WTC11 (cell line): ENCODE data around the gene PCDH9.

ENCODE experiments used
- CREB1 ChIP-seq: sonication (generic); formaldehyde crosslinking; IDR thresholded peaks from 2 replicates; pipeline ENCODE4 v1.8.0; 2023; ENCODE audit warnings: mild to moderate bottlenecking, missing genetic modification reagents
- CREM ChIP-seq: sonication (generic); formaldehyde crosslinking; IDR thresholded peaks from 2 replicates; pipeline ENCODE4 v1.8.1; 2022; ENCODE audit warnings: mild to moderate bottlenecking, missing genetic modification reagents, moderate library complexity
- ESRRA ChIP-seq: sonication (generic); formaldehyde crosslinking; IDR thresholded peaks from 2 replicates; pipeline ENCODE4 v1.8.1; 2022; ENCODE audit warnings: mild to moderate bottlenecking, missing genetic modification reagents, borderline replicate concordance
- FOXP1 ChIP-seq: sonication (generic); formaldehyde crosslinking; IDR thresholded peaks from 2 replicates; pipeline ENCODE4 v1.8.0; 2022; ENCODE audit warnings: missing genetic modification reagents, mild to moderate bottlenecking, moderate library complexity, borderline replicate concordance
- NR1H2 ChIP-seq: sonication (generic); formaldehyde crosslinking; IDR thresholded peaks from 2 replicates; pipeline ENCODE4 v1.9.0; 2021; ENCODE audit warnings: mild to moderate bottlenecking, moderate library complexity, missing genetic modification reagents
- PRRX2 ChIP-seq: fragments of 250-450 bp; sonication (Bioruptor Pico); IDR thresholded peaks from 2 replicates; pipeline ENCODE4 v1.8.0; 2021; ENCODE audit warnings: mild to moderate bottlenecking
- SMAD3 ChIP-seq: sonication (generic); formaldehyde crosslinking; IDR thresholded peaks from 2 replicates; pipeline ENCODE4 v1.8.0; 2022; ENCODE audit warnings: missing genetic modification reagents, mild to moderate bottlenecking, borderline replicate concordance
- TF ChIP-seq, protein P1 (sequence below): fragments of 200-600 bp; IDR thresholded peaks from 2 replicates; pipeline ENCODE4 v1.8.0; 2022; ENCODE audit warnings: antibody characterized with exemption
- TF ChIP-seq, protein P2 (sequence below): sonication (generic); formaldehyde crosslinking; IDR thresholded peaks from 2 replicates; pipeline ENCODE4 v1.8.1; 2023; ENCODE audit warnings: mild to moderate bottlenecking, moderate library complexity, missing genetic modification reagents
- TF ChIP-seq, protein P3 (sequence below): sonication (generic); formaldehyde crosslinking; IDR thresholded peaks from 2 replicates; pipeline ENCODE4 v1.8.0; 2022; ENCODE audit warnings: mild to moderate bottlenecking, missing genetic modification reagents
- TF ChIP-seq, protein P4 (sequence below): sonication (generic); formaldehyde crosslinking; IDR thresholded peaks from 2 replicates; pipeline ENCODE4 v1.8.0; 2022; ENCODE audit warnings: mild to moderate bottlenecking, missing genetic modification reagents

DNA sequence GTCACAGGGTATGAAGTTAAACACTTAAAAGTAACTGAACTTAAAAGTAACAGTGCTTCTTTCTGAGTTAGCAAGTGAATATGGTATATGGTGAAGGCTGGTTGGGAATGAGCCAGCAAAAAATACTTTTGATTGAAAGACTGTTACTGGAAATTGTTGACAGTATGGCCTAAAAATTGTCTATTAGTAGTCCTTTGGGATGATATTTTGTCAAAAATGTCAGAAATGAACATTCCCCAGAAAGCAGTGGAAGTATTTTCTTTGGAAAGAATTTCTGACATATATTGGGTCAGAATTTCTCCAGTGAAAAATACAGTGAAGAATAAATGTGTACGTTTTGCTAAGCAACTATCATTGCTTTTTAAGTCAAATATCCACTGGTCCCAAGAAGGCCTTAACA, 860.5 kb downstream of the PCDH9 start:
- TF ChIP-seq, protein P1, sequence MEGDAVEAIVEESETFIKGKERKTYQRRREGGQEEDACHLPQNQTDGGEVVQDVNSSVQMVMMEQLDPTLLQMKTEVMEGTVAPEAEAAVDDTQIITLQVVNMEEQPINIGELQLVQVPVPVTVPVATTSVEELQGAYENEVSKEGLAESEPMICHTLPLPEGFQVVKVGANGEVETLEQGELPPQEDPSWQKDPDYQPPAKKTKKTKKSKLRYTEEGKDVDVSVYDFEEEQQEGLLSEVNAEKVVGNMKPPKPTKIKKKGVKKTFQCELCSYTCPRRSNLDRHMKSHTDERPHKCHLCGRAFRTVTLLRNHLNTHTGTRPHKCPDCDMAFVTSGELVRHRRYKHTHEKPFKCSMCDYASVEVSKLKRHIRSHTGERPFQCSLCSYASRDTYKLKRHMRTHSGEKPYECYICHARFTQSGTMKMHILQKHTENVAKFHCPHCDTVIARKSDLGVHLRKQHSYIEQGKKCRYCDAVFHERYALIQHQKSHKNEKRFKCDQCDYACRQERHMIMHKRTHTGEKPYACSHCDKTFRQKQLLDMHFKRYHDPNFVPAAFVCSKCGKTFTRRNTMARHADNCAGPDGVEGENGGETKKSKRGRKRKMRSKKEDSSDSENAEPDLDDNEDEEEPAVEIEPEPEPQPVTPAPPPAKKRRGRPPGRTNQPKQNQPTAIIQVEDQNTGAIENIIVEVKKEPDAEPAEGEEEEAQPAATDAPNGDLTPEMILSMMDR = no peak
- TF ChIP-seq PRRX2 (no peak), NR1H2 (no peak), CREB1 (no peak), SMAD3 (CRISPR knock-in tag) (no peak), CREM (CRISPR knock-in tag) (no peak), FOXP1 (no peak), ESRRA (CRISPR knock-in tag) (no peak)
- TF ChIP-seq, protein P2, sequence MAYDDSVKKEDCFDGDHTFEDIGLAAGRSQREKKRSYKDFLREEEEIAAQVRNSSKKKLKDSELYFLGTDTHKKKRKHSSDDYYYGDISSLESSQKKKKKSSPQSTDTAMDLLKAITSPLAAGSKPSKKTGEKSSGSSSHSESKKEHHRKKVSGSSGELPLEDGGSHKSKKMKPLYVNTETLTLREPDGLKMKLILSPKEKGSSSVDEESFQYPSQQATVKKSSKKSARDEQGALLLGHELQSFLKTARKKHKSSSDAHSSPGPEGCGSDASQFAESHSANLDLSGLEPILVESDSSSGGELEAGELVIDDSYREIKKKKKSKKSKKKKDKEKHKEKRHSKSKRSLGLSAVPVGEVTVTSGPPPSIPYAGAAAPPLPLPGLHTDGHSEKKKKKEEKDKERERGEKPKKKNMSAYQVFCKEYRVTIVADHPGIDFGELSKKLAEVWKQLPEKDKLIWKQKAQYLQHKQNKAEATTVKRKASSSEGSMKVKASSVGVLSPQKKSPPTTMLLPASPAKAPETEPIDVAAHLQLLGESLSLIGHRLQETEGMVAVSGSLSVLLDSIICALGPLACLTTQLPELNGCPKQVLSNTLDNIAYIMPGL (CRISPR knock-in tag) = no peak
- TF ChIP-seq, protein P3, sequence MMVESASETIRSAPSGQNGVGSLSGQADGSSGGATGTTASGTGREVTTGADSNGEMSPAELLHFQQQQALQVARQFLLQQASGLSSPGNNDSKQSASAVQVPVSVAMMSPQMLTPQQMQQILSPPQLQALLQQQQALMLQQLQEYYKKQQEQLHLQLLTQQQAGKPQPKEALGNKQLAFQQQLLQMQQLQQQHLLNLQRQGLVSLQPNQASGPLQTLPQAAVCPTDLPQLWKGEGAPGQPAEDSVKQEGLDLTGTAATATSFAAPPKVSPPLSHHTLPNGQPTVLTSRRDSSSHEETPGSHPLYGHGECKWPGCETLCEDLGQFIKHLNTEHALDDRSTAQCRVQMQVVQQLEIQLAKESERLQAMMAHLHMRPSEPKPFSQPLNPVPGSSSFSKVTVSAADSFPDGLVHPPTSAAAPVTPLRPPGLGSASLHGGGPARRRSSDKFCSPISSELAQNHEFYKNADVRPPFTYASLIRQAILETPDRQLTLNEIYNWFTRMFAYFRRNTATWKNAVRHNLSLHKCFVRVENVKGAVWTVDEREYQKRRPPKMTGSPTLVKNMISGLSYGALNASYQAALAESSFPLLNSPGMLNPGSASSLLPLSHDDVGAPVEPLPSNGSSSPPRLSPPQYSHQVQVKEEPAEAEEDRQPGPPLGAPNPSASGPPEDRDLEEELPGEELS (CRISPR knock-in tag) = no peak
- TF ChIP-seq, protein P4, sequence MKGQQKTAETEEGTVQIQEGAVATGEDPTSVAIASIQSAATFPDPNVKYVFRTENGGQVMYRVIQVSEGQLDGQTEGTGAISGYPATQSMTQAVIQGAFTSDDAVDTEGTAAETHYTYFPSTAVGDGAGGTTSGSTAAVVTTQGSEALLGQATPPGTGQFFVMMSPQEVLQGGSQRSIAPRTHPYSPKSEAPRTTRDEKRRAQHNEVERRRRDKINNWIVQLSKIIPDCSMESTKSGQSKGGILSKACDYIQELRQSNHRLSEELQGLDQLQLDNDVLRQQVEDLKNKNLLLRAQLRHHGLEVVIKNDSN (CRISPR knock-in tag) = no peak
